Erythroblast (primary cell): ENCODE measurements around the gene PATJ.

Source experiments
- GATA1 ChIP-seq: IDR thresholded peaks from 2 replicates; pipeline ENCODE4 v1.6.1; 2011; ENCODE audit warnings: low read depth, mild to moderate bottlenecking, control low read depth, low read length, moderate library complexity
- POLR2A ChIP-seq: IDR thresholded peaks from 2 replicates; pipeline ENCODE4 v1.6.1; 2011; ENCODE audit warnings: mild to moderate bottlenecking, low read length

- TF ChIP-seq POLR2A (no peak), GATA1 (no peak)
Observed at GRCh38 chr1:62090016-62090415, 347.7 kb downstream of the PATJ start.
